ENCODE data around the gene PFKP.

The PFKP gene

GRCh38 chr10:3043512-3044368, 23.6 kb upstream of the PFKP start:
- TF ChIP-seq MAX (IDR thresholded peaks at IDR 0.05; ENCODE audit: low read depth, low read length): no peak
- TF ChIP-seq, protein P1, sequence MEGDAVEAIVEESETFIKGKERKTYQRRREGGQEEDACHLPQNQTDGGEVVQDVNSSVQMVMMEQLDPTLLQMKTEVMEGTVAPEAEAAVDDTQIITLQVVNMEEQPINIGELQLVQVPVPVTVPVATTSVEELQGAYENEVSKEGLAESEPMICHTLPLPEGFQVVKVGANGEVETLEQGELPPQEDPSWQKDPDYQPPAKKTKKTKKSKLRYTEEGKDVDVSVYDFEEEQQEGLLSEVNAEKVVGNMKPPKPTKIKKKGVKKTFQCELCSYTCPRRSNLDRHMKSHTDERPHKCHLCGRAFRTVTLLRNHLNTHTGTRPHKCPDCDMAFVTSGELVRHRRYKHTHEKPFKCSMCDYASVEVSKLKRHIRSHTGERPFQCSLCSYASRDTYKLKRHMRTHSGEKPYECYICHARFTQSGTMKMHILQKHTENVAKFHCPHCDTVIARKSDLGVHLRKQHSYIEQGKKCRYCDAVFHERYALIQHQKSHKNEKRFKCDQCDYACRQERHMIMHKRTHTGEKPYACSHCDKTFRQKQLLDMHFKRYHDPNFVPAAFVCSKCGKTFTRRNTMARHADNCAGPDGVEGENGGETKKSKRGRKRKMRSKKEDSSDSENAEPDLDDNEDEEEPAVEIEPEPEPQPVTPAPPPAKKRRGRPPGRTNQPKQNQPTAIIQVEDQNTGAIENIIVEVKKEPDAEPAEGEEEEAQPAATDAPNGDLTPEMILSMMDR (IDR thresholded peaks at IDR 0.05; ENCODE audit: low read depth, low read length): peak; percentile 53
- peak; percentile 66 for DNase-seq (ENCODE audit: low read depth)
- no peak overlapping the region for H3K4me3 ChIP-seq (ENCODE audit: low read depth, low read length)

- TF ChIP-seq MYC (IDR thresholded peaks at IDR 0.05; ENCODE audit: low read depth, low read length): no peak
- TF ChIP-seq, protein P1 (IDR thresholded peaks at IDR 0.05; ENCODE audit: low read depth, low read length): no peak
- no peak for TF ChIP-seq MAX (IDR thresholded peaks at IDR 0.05; ENCODE audit: low read depth, low read length)
- no peak for TF ChIP-seq POLR2A (IDR thresholded peaks at IDR 0.05; ENCODE audit: extremely low read depth, insufficient read length)
- no peak for DNase-seq (ENCODE audit: low read depth)
- H3K4me3 ChIP-seq (ENCODE audit: low read depth, low read length): no peak overlapping the region
These were observed 21.7 kb upstream of the PFKP start for GRCh38 chr10:3045471-3046209.

GRCh38 chr10:3046210-3046779, 21.1 kb upstream of the PFKP start:
- TF ChIP-seq, protein P1 (IDR thresholded peaks at IDR 0.05; ENCODE audit: low read depth, low read length): no peak
- TF ChIP-seq MYC (IDR thresholded peaks at IDR 0.05; ENCODE audit: low read depth, low read length) (no peak), MAX (IDR thresholded peaks at IDR 0.05; ENCODE audit: low read depth, low read length) (no peak), POLR2A (IDR thresholded peaks at IDR 0.05; ENCODE audit: extremely low read depth, insufficient read length) (no peak)
- no peak overlapping the region for H3K4me3 ChIP-seq (ENCODE audit: low read depth, low read length)
- no peak for DNase-seq (ENCODE audit: low read depth)

GRCh38 chr10:3046981-3047547, 20.3 kb upstream of the PFKP start:
- TF ChIP-seq MAX (IDR thresholded peaks at IDR 0.05; ENCODE audit: low read depth, low read length) (no peak), POLR2A (IDR thresholded peaks at IDR 0.05; ENCODE audit: extremely low read depth, insufficient read length) (no peak), MYC (IDR thresholded peaks at IDR 0.05; ENCODE audit: low read depth, low read length) (no peak)
- TF ChIP-seq, protein P1 (IDR thresholded peaks at IDR 0.05; ENCODE audit: low read depth, low read length): no peak
- no peak overlapping the region for H3K4me3 ChIP-seq (ENCODE audit: low read depth, low read length)
- no peak for DNase-seq (ENCODE audit: low read depth)

GRCh38 chr10:3047596-3047995, 19.8 kb upstream of the PFKP start:
- no peak overlapping the region for H3K4me3 ChIP-seq (ENCODE audit: low read depth, low read length)
- DNase-seq (ENCODE audit: low read depth): no peak
- no peak for TF ChIP-seq MAX (IDR thresholded peaks at IDR 0.05; ENCODE audit: low read depth, low read length)
- no peak for TF ChIP-seq MYC (IDR thresholded peaks at IDR 0.05; ENCODE audit: low read depth, low read length)
- no peak for TF ChIP-seq POLR2A (IDR thresholded peaks at IDR 0.05; ENCODE audit: extremely low read depth, insufficient read length)
- TF ChIP-seq, protein P1 (IDR thresholded peaks at IDR 0.05; ENCODE audit: low read depth, low read length): no peak

Data from NB4 (cell line).